NAMALWA (cell line): ENCODE results near the gene DDN.
A peak's percentile ranks its signal among the peaks of the same experiment; 100 is the strongest.

Source experiments
- DNase-seq: peaks from one replicate; pipeline ENCODE4 v3.0.0-alpha.2; 2015; ENCODE audit warnings: low spot score

DDN gene

GRCh38 chr12:48966177-48966895, 32.8 kb downstream of the DDN start:
- no peak for DNase-seq

- no peak for DNase-seq
These were observed 33.8 kb downstream of the DDN start for GRCh38 chr12:48965298-48965838.

GRCh38 chr12:48961801-48962200, 37.4 kb downstream of the DDN start:
- no peak for DNase-seq

GRCh38 chr12:48961331-48961730, 37.8 kb downstream of the DDN start:
- DNase-seq = no peak

- DNase-seq = no peak
These were observed 38.3 kb downstream of the DDN start for GRCh38 chr12:48960834-48961233.

GRCh38 chr12:48958049-48958388, 41.2 kb downstream of the DDN start:
- peak; percentile 63 for DNase-seq

- peak; percentile 95 for DNase-seq
These were observed 41.8 kb downstream of the DDN start, which contains the start of gene ARF3 for GRCh38 chr12:48957141-48958048. TSS of gene ARF3 (minus strand) at chr12:48957487. CDS start at chr12:48941095, 16,392 bp downstream.

- DNase-seq = peak; percentile 60
These were observed 42.7 kb downstream of the DDN start for GRCh38 chr12:48956279-48957140.

GRCh38 chr12:48954841-48955501, 44.2 kb downstream of the DDN start:
- DNase-seq = no peak

GRCh38 chr12:48954061-48954460, 45.1 kb downstream of the DDN start:
- DNase-seq = no peak

- DNase-seq = no peak
These were observed 46.5 kb downstream of the DDN start for GRCh38 chr12:48952691-48953090.

- no peak for DNase-seq
These were observed 51.4 kb downstream of the DDN start for GRCh38 chr12:48947727-48948126.

GRCh38 chr12:48946943-48947342, 52.2 kb downstream of the DDN start:
- no peak for DNase-seq

- DNase-seq = no peak
These were observed 53.0 kb downstream of the DDN start for GRCh38 chr12:48946205-48946604.
